K562 (cell line): ENCODE data around the gene LRP1-AS. TPM values are rescaled to one million over a fixed set of nuclear protein-coding genes. Genes with fewer than 3 reads are reported as not detected.
A peak's percentile ranks its signal among the peaks of the same experiment; 100 is the strongest.

Experiments
- ATAC-seq: fragments of 200-7000 bp; cut with Tn5 transposase; 3 replicates; pipeline ENCODE4 v1.9.1; 2020; ENCODE audit warnings: moderate library complexity
- BruUV-seq: library from RNA; stranded (reverse); fragments of 400-500 nt; replicated peaks from 2 replicates; lab custom pipeline; 2021; lab: Mats Ljungman, UMichigan
- CTCF ChIA-PET: fragments of 300-600 bp; formaldehyde crosslinking; extraction: SDS; loops from one replicate; lab custom pipeline; 2021; ENCODE audit warnings: low intra/inter-chr PET ratio; lab: Yijun Ruan, JAX
- POLR2A ChIA-PET: fragments of 300-600, 350-650 bp; sonication (Branson Sonifier 250); formaldehyde crosslinking; extraction: SDS; loops from one replicate; lab custom pipeline; 2021; ENCODE audit warnings: antibody characterized with exemption, inconsistent platforms; lab: Yijun Ruan, JAX
- DNase-seq, 4 experiments: peaks; one replicate each; pipeline versions ENCODE4 v3.0.0 to v3.0.0-alpha.2; 2011 to 2018; ENCODE audit warnings: low spot score in 3 of 4, mixed read lengths in 3 of 4; ENCODE audit errors: extremely low read depth in 1 of 4
- FAIRE-seq: peaks from 2 replicates; lab custom pipeline; 2011; peaks lifted over from hg19 to GRCh38; lab: Jason Lieb, UNC
- H2AFZ ChIP-seq: 2 replicates; pipeline ENCODE4 v1.6.0; 2011; ENCODE audit warnings: low read depth, low read length, control low read depth, inconsistent platforms
- H3K27ac ChIP-seq: fragments of 200-600 bp; 3 replicates; pipeline ENCODE4 v1.8.0; 2011; ENCODE audit warnings: low read depth, mild to moderate bottlenecking, control low read depth, inconsistent platforms, low read length, moderate library complexity, mixed read lengths; ENCODE audit errors: extremely low read depth
- H3K27me3 ChIP-seq, 2 experiments: fragments of 300-600 bp in 1 of 2; 2 replicates in 1 of 2; 3 replicates in 1 of 2; pipeline versions ENCODE4 v1.6.0 to v1.8.0; 2011; ENCODE audit warnings: inconsistent platforms in 2 of 2, low read length in 2 of 2, mild to moderate bottlenecking in 1 of 2, mixed read lengths in 1 of 2, moderate library complexity in 1 of 2; ENCODE audit not compliant: control insufficient read depth in 2 of 2, insufficient read depth in 2 of 2
- H3K36me3 ChIP-seq: fragments of 300-600 bp; 3 replicates; pipeline ENCODE4 v1.8.0; 2011; ENCODE audit warnings: mild to moderate bottlenecking, low read length, inconsistent platforms; ENCODE audit not compliant: control insufficient read depth, insufficient read depth
- H3K4me1 ChIP-seq, 2 experiments: fragments of 200-600 bp in 1 of 2; replicated peaks in 1 of 2; 2 replicates in 1 of 2; 3 replicates in 1 of 2; pipeline versions ENCODE4 v1.5.1 to v1.8.0; 2011; ENCODE audit warnings: inconsistent platforms in 2 of 2, low read length in 2 of 2, mild to moderate bottlenecking in 1 of 2, mixed read lengths in 1 of 2, moderate library complexity in 1 of 2; ENCODE audit not compliant: control insufficient read depth in 2 of 2, insufficient read depth in 2 of 2
- H3K4me2 ChIP-seq: 2 replicates; pipeline ENCODE4 v1.6.1; 2011; ENCODE audit warnings: low read length, control low read depth, inconsistent platforms, mixed read lengths; ENCODE audit not compliant: insufficient read depth
- H3K4me3 ChIP-seq: fragments of 200-600 bp; sonication (generic), shearing (Covaris generic); 2 replicates; pipeline ENCODE4 v1.5.1; 2016; ENCODE audit warnings: control low read depth, inconsistent platforms
- H3K79me2 ChIP-seq: fragments of 200-600 bp; 3 replicates; pipeline ENCODE4 v1.8.0; 2011; ENCODE audit warnings: low read length, inconsistent platforms; ENCODE audit not compliant: control insufficient read depth, insufficient read depth
- H3K9ac ChIP-seq, 2 experiments: 2 replicates each; pipeline versions ENCODE4 v1.6.0 to v1.6.1; 2011; ENCODE audit warnings: low read depth in 2 of 2, low read length in 2 of 2, control low read depth in 1 of 2, inconsistent platforms in 1 of 2, mild to moderate bottlenecking in 1 of 2, mixed read lengths in 1 of 2; ENCODE audit not compliant: insufficient read depth in 1 of 2
- H3K9me1 ChIP-seq: one replicate; pipeline ENCODE4 v1.6.0; 2011; ENCODE audit warnings: inconsistent platforms, mild to moderate bottlenecking, low read length, moderate library complexity; ENCODE audit not compliant: control insufficient read depth, insufficient read depth
- H3K9me3 ChIP-seq: replicated peaks from 2 replicates; pipeline ENCODE4 v1.5.1; 2011; ENCODE audit warnings: low read depth, low read length, inconsistent platforms; ENCODE audit not compliant: control insufficient read depth, insufficient read depth
- H4K20me1 ChIP-seq: replicated peaks from 2 replicates; pipeline ENCODE4 v1.6.1; 2011; ENCODE audit warnings: low read length, inconsistent platforms, mixed read lengths; ENCODE audit not compliant: control insufficient read depth, insufficient read depth
- CC2D1A ChIP-seq: fragments of 450-650 bp; IDR thresholded peaks from 2 replicates; pipeline ENCODE4 v1.6.1; 2017; ENCODE audit warnings: mild to moderate bottlenecking
- DPF2 ChIP-seq: fragments of 450-650 bp; IDR thresholded peaks from 2 replicates; pipeline ENCODE4 v1.6.1; 2016
- ETV6 ChIP-seq, 3 experiments: fragments of 150-350 bp in 1 of 3; sonication (generic) in 1 of 3; formaldehyde crosslinking in 1 of 3; IDR thresholded peaks; 2 replicates each; pipeline versions ENCODE4 v1.6.1 to v1.8.0; 2014 to 2022; ENCODE audit warnings: borderline replicate concordance in 2 of 3, low read depth in 2 of 3, antibody characterized with exemption in 1 of 3, low read length in 1 of 3, mild to moderate bottlenecking in 1 of 3, missing genetic modification reagents in 1 of 3
- FOXK2 ChIP-seq, 2 experiments: fragments of 450-650 bp; IDR thresholded peaks in 1 of 2; conservative IDR thresholded peaks in 1 of 2; 2 replicates each; pipeline ENCODE4 v1.6.1; 2016; ENCODE audit warnings: low read depth in 2 of 2, mild to moderate bottlenecking in 1 of 2
- HNRNPL ChIP-seq: fragments of 200-400 bp; formaldehyde crosslinking; IDR thresholded peaks from 2 replicates; pipeline ENCODE4 v1.6.1; 2017; ENCODE audit warnings: low read depth, mild to moderate bottlenecking, low read length
- HNRNPUL1 ChIP-seq: fragments of 200-400 bp; formaldehyde crosslinking; IDR thresholded peaks from 2 replicates; pipeline ENCODE4 v1.6.1; 2017; ENCODE audit warnings: low read length
- JUNB ChIP-seq: fragments of 450-650 bp; formaldehyde crosslinking; conservative IDR thresholded peaks from 2 replicates; pipeline ENCODE4 v1.4.0; 2020; ENCODE audit warnings: mild to moderate bottlenecking
- MAFG ChIP-seq: fragments of 450-650 bp; conservative IDR thresholded peaks from 2 replicates; pipeline ENCODE4 v1.6.1; 2016; ENCODE audit warnings: missing genetic modification characterization, missing compliant biosample characterization
- RBM34 ChIP-seq: fragments of 200-400 bp; formaldehyde crosslinking; IDR thresholded peaks from 2 replicates; pipeline ENCODE4 v1.6.1; 2018; ENCODE audit warnings: low read length, borderline replicate concordance; ENCODE audit not compliant: insufficient read depth
- SAFB ChIP-seq: fragments of 200-400 bp; formaldehyde crosslinking; IDR thresholded peaks from 2 replicates; pipeline ENCODE4 v1.6.1; 2017; ENCODE audit warnings: low read depth, low read length, borderline replicate concordance
- TBP ChIP-seq: optimal IDR thresholded peaks from 2 replicates; pipeline ENCODE3; 2011; ENCODE audit warnings: low read depth, low read length, improper control_type of control experiment
- ZNF121 ChIP-seq: sonication (generic); formaldehyde crosslinking; conservative IDR thresholded peaks from 2 replicates; pipeline ENCODE4 v1.8.0; 2022; ENCODE audit warnings: missing genetic modification reagents
- ZNF274 ChIP-seq: IDR thresholded peaks from 2 replicates; pipeline ENCODE4 v1.6.1; 2011; ENCODE audit warnings: low read depth, mild to moderate bottlenecking, low read length, moderate library complexity, borderline replicate concordance
- ZNF431 ChIP-seq: sonication (generic); formaldehyde crosslinking; IDR thresholded peaks from 2 replicates; pipeline ENCODE4 v1.8.0; 2022; ENCODE audit warnings: mild to moderate bottlenecking, missing genetic modification reagents
- ZNF561 ChIP-seq: fragments of 450-650 bp; formaldehyde crosslinking; conservative IDR thresholded peaks from 2 replicates; pipeline ENCODE4 v1.4.0; 2020; ENCODE audit warnings: mild to moderate bottlenecking, moderate library complexity
- WGBS: fragments of 100-300 bp; shearing (Covaris generic); methylation state at CpG from one replicate; pipeline ENCODE4 v1.1.6; 2016; ENCODE audit warnings: low coverage, mixed read lengths; ENCODE audit not compliant: insufficient coverage; ENCODE audit errors: missing lambda C conversion rate; 5-methylcytosine and 5-hydroxymethylcytosine counted together
- in situ Hi-C: fragments of 300-500 bp; cut with MboI; formaldehyde crosslinking; loops from 4 replicates; pipeline ENCODE4 v1.15.0; 2018; ENCODE audit warnings: inconsistent platforms, mixed read lengths
- intact Hi-C: fragments of 100-400 bp; cut with micrococcal nuclease; formaldehyde crosslinking; loops from 2 replicates; pipeline ENCODE4 v1.14.2; 2022
- polyA plus RNA-seq, 8 experiments: library from polyadenylated mRNA; depleted of rRNA in 4 of 8; stranded (reverse) in 5 of 8; unstranded in 3 of 8; fragments of >200 nt; fragmentation: Nextera tagmentation in 2 of 8; fragmentation: Illumina TruSeq in 1 of 8; extraction: Ambion mirVana in 2 of 8; extraction: Trizol in 1 of 8; gene quantifications; 2 replicates each; pipeline versions ENCODE4 v1.2.1 to v1.2.3, GENCODE V29; 2011 to 2014; ENCODE audit warnings: inconsistent platforms in 1 of 8, missing spikeins in 1 of 8
- total RNA-seq, 7 experiments: library from RNA; depleted of rRNA in 6 of 7; stranded (reverse); fragments of >200 nt in 6 of 7; fragmentation: Illumina TruSeq in 2 of 7; extraction: Trizol in 2 of 7; gene quantifications; 2 replicates each; pipeline versions ENCODE4 v1.2.1 to v1.2.3, GENCODE V29; 2011 to 2021; ENCODE audit warnings: low replicate concordance in 1 of 7
- TF ChIP-seq, protein P1 (sequence below): conservative IDR thresholded peaks from 2 replicates; pipeline ENCODE4 v1.6.1; 2011; ENCODE audit warnings: low read depth, mild to moderate bottlenecking, low read length; ENCODE audit not compliant: control insufficient read depth
- TF ChIP-seq, protein P2 (sequence below), 2 experiments: IDR thresholded peaks; 2 replicates each; pipeline ENCODE4 v1.6.1; 2011; ENCODE audit warnings: borderline replicate concordance in 1 of 2, control low read depth in 1 of 2, low read depth in 1 of 2, low read length in 1 of 2, mild to moderate bottlenecking in 1 of 2, mixed read lengths in 1 of 2, moderate library complexity in 1 of 2; ENCODE audit not compliant: insufficient read depth in 1 of 2, insufficient read length in 1 of 2, poor library complexity in 1 of 2, severe bottlenecking in 1 of 2; ENCODE audit errors: extremely low read depth in 1 of 2
- TF ChIP-seq, protein P3 (sequence below): fragments of 200-400 bp; formaldehyde crosslinking; IDR thresholded peaks from 2 replicates; pipeline ENCODE4 v1.6.1; 2017; ENCODE audit warnings: mild to moderate bottlenecking, low read depth, low read length, moderate library complexity

Gene LRP1-AS
- total and polyA plus RNA-seq, 9 of the 15 experiments (the other 6 are each of a cell fraction or from before 2014, with no cell fraction given) = not detected

DNA sequence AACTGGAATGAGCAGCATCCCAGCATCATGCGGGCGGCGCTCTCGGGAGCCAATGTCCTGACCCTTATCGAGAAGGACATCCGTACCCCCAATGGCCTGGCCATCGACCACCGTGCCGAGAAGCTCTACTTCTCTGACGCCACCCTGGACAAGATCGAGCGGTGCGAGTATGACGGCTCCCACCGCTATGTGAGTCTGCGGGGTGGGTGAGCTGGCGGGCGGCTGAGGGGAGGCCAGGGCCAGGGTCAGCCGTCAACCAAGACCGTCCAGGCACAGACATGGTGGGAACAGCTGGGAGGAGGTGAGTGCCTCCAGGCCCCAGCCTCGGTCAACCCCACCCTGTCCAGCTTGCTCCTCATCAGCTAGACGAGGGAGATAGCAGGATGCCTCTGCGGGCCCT is 43.4 kb upstream of the LRP1-AS start:
- Histone ChIP-seq H3K9me3 (no peaks in the 10 kb centered on the region), H3K27ac (no peak overlapping the region), H3K4me1 (peaks cover 0 to 58% of the 10 kb centered on the region in 2 experiments; a peak in 3 of 5 replicates), H4K20me1 (peaks cover 22% of the 10 kb centered on the region), H3K79me2 (no peaks in the 10 kb centered on the region), H3K4me2 (no peak overlapping the region), H3K36me3 (no peaks in the 10 kb centered on the region), H3K4me3 (no peak overlapping the region), H3K9me1 (peaks cover 3% of the 10 kb centered on the region), H3K9ac (0 out of 4 replicates have a peak overlapping the region, but pooled peaks of 1 of the 2 experiments have one; percentile 21), H2AFZ (no peak overlapping the region), H3K27me3 (peaks cover 44 to 86% of the 10 kb centered on the region in 2 experiments)
- FAIRE-seq (no peak), ATAC-seq (no peak; the same call in 2 of the 3 replicates), DNase-seq (no peak)
- TF ChIP-seq, protein P1, sequence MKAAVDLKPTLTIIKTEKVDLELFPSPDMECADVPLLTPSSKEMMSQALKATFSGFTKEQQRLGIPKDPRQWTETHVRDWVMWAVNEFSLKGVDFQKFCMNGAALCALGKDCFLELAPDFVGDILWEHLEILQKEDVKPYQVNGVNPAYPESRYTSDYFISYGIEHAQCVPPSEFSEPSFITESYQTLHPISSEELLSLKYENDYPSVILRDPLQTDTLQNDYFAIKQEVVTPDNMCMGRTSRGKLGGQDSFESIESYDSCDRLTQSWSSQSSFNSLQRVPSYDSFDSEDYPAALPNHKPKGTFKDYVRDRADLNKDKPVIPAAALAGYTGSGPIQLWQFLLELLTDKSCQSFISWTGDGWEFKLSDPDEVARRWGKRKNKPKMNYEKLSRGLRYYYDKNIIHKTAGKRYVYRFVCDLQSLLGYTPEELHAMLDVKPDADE = no peak
- TF ChIP-seq, protein P2, sequence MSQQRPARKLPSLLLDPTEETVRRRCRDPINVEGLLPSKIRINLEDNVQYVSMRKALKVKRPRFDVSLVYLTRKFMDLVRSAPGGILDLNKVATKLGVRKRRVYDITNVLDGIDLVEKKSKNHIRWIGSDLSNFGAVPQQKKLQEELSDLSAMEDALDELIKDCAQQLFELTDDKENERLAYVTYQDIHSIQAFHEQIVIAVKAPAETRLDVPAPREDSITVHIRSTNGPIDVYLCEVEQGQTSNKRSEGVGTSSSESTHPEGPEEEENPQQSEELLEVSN (IDR thresholded peaks at IDR 0.05; ENCODE audit: borderline replicate concordance in 1 of 2, extremely low read depth in 1 of 2, insufficient read depth in 1 of 2, insufficient read length in 1 of 2, low read depth in 1 of 2, low read length in 1 of 2, poor library complexity in 1 of 2, severe bottlenecking in 1 of 2) = no peak
- TF ChIP-seq HNRNPUL1 (no peak), SAFB (no peak), DPF2 (no peak), CC2D1A (no peak), HNRNPL (no peak), ZNF274 (no peak), RBM34 (no peak), TBP (no peak), ZNF431 (CRISPR knock-in tag) (no peak), MAFG (tag) (no peak), JUNB (CRISPR knock-in tag) (no peak), ZNF121 (CRISPR knock-in tag) (no peak), FOXK2 (conservative IDR thresholded peaks at IDR 0.05 in 1 of 2, IDR thresholded peaks at IDR 0.05 in 1 of 2; ENCODE audit: low read depth in 2 of 2) (no peak), ZNF561 (CRISPR knock-in tag) (no peak), ETV6 (IDR thresholded peaks at IDR 0.05; ENCODE audit: borderline replicate concordance in 1 of 2, low read depth in 2 of 2, low read length in 1 of 2) (no peak), ETV6 (CRISPR knock-in tag; IDR thresholded peaks at IDR 0.05; ENCODE audit: borderline replicate concordance) (no peak)
- TF ChIP-seq, protein P3, sequence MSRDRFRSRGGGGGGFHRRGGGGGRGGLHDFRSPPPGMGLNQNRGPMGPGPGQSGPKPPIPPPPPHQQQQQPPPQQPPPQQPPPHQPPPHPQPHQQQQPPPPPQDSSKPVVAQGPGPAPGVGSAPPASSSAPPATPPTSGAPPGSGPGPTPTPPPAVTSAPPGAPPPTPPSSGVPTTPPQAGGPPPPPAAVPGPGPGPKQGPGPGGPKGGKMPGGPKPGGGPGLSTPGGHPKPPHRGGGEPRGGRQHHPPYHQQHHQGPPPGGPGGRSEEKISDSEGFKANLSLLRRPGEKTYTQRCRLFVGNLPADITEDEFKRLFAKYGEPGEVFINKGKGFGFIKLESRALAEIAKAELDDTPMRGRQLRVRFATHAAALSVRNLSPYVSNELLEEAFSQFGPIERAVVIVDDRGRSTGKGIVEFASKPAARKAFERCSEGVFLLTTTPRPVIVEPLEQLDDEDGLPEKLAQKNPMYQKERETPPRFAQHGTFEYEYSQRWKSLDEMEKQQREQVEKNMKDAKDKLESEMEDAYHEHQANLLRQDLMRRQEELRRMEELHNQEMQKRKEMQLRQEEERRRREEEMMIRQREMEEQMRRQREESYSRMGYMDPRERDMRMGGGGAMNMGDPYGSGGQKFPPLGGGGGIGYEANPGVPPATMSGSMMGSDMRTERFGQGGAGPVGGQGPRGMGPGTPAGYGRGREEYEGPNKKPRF = no peak
- in situ Hi-C loops (no loop called here), intact Hi-C loops (no loop called here)
- no TSS peak for BruUV-seq
- 33% methylated on average over 17 of the region's 23 CpGs for WGBS
- POLR2A ChIA-PET = interaction anchor here (0.5 to 2.4 kb wide), 2 partner anchors 16 to 28 kb away, joined by 3 to 6 read pairs; no protein-coding TSS in a partner anchor
- CTCF ChIA-PET = no interaction called here
